Lower lobe of right lung (tissue), 2 donors: ENCODE results near the gene PCGF1. TPM values are rescaled to one million over a fixed set of nuclear protein-coding genes. Genes with fewer than 3 reads are reported as not detected.

Experiments
- ATAC-seq, 2 donors: fragments of 200-7000 bp; cut with Tn5 transposase; one replicate each; pipeline ENCODE4 v1.9.1; 2020 to 2022; ENCODE audit warnings: mild to moderate bottlenecking in 2 of 2, moderate library complexity in 2 of 2
- DNase-seq: peaks from one replicate; pipeline ENCODE4 v3.0.0-alpha.2; 2020
- H3K27ac ChIP-seq: fragments of 200-600 bp; one replicate; pipeline ENCODE4 v1.8.0; 2022
- H3K27me3 ChIP-seq: fragments of 200-600 bp; one replicate; pipeline ENCODE4 v1.8.0; 2022; ENCODE audit warnings: low read depth
- H3K36me3 ChIP-seq: fragments of 200-600 bp; one replicate; pipeline ENCODE4 v1.8.0; 2022; ENCODE audit warnings: mild to moderate bottlenecking
- H3K4me1 ChIP-seq: fragments of 200-600 bp; one replicate; pipeline ENCODE4 v1.8.0; 2022
- H3K4me3 ChIP-seq: fragments of 200-600 bp; one replicate; pipeline ENCODE4 v1.8.0; 2022; ENCODE audit warnings: mild to moderate bottlenecking
- H3K9me3 ChIP-seq: fragments of 200-600 bp; one replicate; pipeline ENCODE4 v1.8.0; 2022
- intact Hi-C: fragments of 100-400 bp; cut with DNase I; formaldehyde crosslinking; loops from one replicate; pipeline ENCODE4 v1.11.0; 2022
- total RNA-seq: library from RNA; stranded (reverse); fragmentation: NEBNext Ultra II Directional; extraction: Animal tissue kit (Norgen Biotek cat#: 25700); gene quantifications from one replicate; pipeline ENCODE4 v1.2.1, GENCODE V29; 2021
- TF ChIP-seq, protein P1 (sequence below): fragments of 200-600 bp; IDR thresholded peaks from one replicate; pipeline ENCODE4 v1.8.0; 2022; ENCODE audit warnings: antibody characterized with exemption, mild to moderate bottlenecking
- donor health status: DM: no; HTN: yes; CAD: no; lungs with severe emphysema.

The PCGF1 gene
- total RNA-seq, 1 donor from 2014 or later: 28.4 TPM

DNA sequence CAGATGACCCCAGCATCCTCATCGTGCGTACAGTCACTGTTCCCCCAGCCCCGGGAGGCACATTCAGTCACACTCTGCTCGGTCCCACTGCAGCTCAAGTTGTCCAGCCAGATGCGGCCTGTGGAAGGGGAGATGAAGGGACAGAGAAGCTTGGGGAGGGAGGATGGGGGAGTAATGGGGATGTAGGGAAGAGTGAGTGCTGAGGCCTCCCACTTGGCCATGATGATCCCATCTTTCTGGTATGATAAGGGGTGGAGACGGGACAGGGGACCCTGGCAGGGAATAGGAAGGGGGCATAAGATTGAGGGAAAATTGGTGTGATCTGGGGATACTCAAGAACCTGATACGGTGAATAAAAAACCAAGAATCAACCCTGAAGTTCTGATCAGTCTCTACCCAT, 42.7 kb upstream of the PCGF1 start:
- ATAC-seq (no peak), DNase-seq (no peak)
- Histone ChIP-seq H3K27ac (no peak overlapping the region), H3K4me1 (peaks cover 30% of the 10 kb centered on the region), H3K4me3 (no peak overlapping the region), H3K36me3 (no peaks in the 10 kb centered on the region), H3K9me3 (no peaks in the 10 kb centered on the region), H3K27me3 (no peaks in the 10 kb centered on the region)
- TF ChIP-seq, protein P1, sequence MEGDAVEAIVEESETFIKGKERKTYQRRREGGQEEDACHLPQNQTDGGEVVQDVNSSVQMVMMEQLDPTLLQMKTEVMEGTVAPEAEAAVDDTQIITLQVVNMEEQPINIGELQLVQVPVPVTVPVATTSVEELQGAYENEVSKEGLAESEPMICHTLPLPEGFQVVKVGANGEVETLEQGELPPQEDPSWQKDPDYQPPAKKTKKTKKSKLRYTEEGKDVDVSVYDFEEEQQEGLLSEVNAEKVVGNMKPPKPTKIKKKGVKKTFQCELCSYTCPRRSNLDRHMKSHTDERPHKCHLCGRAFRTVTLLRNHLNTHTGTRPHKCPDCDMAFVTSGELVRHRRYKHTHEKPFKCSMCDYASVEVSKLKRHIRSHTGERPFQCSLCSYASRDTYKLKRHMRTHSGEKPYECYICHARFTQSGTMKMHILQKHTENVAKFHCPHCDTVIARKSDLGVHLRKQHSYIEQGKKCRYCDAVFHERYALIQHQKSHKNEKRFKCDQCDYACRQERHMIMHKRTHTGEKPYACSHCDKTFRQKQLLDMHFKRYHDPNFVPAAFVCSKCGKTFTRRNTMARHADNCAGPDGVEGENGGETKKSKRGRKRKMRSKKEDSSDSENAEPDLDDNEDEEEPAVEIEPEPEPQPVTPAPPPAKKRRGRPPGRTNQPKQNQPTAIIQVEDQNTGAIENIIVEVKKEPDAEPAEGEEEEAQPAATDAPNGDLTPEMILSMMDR: no peak
- intact Hi-C loops: no loop called here

DNA sequence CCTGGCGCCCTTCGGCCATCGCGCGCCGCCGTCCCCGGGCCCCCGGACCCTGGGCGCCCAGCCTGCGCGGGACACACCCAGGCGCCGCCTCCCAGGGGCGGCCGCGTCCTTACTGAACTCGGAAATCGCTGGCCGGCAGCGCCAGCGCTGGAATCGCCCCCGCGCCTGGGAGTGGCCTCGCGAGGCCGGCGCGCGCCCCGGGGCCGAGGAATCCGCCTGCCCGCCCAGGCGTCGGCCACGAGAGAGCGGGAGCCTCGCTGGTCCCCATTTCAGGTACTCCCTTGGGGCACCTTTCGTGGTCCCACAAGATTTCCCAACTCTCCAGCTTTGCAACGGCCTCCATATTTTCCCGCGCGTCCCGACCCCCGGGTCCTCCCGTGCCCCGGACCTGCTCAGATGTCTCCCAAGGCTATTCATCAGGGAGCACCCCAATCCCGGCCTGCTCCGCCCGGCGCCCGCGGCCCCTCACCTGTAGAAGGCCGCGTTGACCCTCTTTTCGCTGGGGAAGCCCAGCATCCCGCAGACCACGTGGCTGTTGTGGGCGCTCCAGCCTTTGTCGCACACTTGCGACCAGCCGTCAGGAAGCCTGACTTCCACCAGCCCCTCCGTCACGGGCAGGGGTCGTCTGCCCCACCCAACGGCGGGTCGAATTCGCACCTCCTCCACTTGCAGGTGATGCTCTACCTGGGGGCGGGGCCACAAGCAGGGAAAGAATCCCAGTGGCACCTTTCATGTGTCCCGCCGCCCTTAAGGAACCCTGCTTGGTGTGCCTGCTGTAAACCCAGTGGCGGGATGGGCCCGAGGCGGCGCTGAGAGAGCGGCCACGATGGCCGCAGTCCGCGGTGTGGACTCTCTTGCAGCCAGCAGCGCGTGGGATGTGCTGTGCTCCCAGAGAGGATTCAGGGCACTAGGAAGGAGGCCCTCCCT, 41.7 kb upstream of the PCGF1 start:
- DNase-seq: peak; percentile 79
- Histone ChIP-seq H3K27ac (peak overlapping the region; percentile 81), H3K9me3 (no peaks in the 10 kb centered on the region), H3K4me1 (peaks cover 28% of the 10 kb centered on the region), H3K4me3 (peak overlapping the region; percentile 78), H3K27me3 (no peaks in the 10 kb centered on the region), H3K36me3 (no peaks in the 10 kb centered on the region)
- ATAC-seq: peak; percentile 90 to 93
- intact Hi-C loops: no loop called here
- TF ChIP-seq, protein P1: no peak

DNA sequence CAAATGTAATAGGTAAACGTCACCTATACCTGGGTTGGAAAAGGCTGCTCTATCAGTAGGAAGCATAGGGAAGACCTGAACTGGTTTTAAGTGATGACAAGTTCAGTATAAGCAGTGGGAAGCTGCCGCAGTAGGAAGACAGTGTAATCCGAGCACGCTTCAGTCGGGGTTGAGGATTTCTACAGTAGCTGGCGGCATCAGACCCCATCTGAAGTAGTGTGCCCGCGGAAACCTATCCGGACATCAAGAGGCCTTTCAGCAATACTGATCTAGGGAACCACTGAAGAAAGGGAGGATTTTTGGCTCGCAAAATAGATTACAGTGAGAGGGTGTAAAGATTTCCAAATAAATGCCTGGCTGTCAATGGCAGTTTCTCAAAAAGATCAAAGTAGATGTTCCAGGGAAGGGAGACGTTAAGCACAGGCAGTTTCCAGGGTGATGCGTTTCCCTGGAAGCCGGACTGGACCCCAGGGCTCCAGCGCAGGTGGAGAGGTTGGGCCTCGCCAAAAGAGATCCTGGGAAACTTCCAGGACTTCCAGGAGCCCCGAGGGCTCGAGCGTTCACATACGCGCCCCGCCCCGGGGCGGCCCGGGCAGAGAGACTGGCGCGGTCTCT, 40.9 kb upstream of the PCGF1 start:
- Histone ChIP-seq H3K4me1 (peaks cover 24% of the 10 kb centered on the region), H3K9me3 (no peaks in the 10 kb centered on the region), H3K4me3 (peak overlapping the region; percentile 78), H3K27me3 (no peaks in the 10 kb centered on the region), H3K27ac (peak overlapping the region; percentile 81), H3K36me3 (no peaks in the 10 kb centered on the region)
- ATAC-seq (no peak), DNase-seq (no peak)
- TF ChIP-seq, protein P1: no peak
- intact Hi-C loops: no loop called here

DNA sequence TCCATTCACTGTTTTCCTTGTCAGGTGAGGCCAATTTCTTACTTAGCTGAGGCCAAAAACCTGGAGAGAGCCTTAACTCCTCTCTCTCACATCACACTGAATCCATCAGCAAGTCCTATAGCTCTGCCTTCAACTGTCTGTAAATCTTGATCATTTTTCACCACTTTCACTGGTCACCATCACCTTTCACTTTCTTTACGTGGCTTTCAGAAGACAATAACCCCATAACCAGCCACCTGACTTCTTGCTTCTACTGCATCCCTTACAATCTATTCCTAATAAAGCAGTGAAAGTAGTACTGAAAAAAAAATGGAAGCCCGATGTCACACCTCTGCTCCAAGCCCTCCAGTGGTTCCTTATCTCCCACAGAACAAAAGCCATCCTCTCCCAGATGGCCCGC, 38.5 kb upstream of the PCGF1 start:
- Histone ChIP-seq H3K9me3 (no peaks in the 10 kb centered on the region), H3K4me3 (no peak overlapping the region), H3K36me3 (no peaks in the 10 kb centered on the region), H3K27me3 (no peaks in the 10 kb centered on the region), H3K4me1 (peaks cover 19% of the 10 kb centered on the region), H3K27ac (no peak overlapping the region)
- DNase-seq (no peak), ATAC-seq (no peak)
- TF ChIP-seq, protein P1: no peak
- intact Hi-C loops: no loop called here

DNA sequence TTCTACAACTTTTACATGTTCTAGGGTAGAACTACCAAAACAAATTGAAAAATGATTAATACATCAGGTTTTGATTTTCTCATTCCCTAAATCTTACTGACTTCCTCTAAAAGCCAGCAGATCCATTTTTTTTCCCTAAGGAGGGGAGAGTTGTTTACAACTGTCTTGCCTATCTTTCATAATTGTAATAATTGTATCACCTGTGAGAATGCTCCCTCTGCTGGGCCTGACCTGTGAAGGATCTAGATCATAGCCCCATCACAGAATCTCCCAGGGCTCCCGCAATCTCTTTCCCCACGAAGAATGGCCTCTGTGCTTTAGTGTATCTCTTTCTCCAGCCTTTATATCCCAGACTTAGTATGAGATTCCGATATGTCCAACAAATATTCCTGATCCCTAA, 37.1 kb upstream of the PCGF1 start:
- no peak overlapping the region for H3K4me3 ChIP-seq
- H3K36me3 ChIP-seq: no peaks in the 10 kb centered on the region
- H3K4me1 ChIP-seq: peaks cover 12% of the 10 kb centered on the region
- H3K27me3 ChIP-seq: no peaks in the 10 kb centered on the region
- DNase-seq (no peak), ATAC-seq (no peak)
- H3K27ac ChIP-seq: no peak overlapping the region
- TF ChIP-seq, protein P1: no peak
- intact Hi-C loops: no loop called here
- H3K9me3 ChIP-seq: no peaks in the 10 kb centered on the region
